ENCODE measurements around the gene SLIT3.

- TF ChIP-seq POLR2A (IDR thresholded peaks at IDR 0.05; ENCODE audit: low read depth, low read length) (no peak), MAX (IDR thresholded peaks at IDR 0.05; ENCODE audit: insufficient read depth, insufficient read length) (no peak), CTCF (IDR thresholded peaks at IDR 0.05; ENCODE audit: extremely low read depth in 1 of 2, insufficient read depth in 1 of 2, low read depth in 1 of 2, low read length in 2 of 2) (no peak), GATA2 (IDR thresholded peaks at IDR 0.05; ENCODE audit: insufficient read depth, insufficient read length, low read depth, low read length) (no peak), FOS (IDR thresholded peaks at IDR 0.05; ENCODE audit: borderline replicate concordance, insufficient read depth, low read length) (no peak), POLR2AphosphoS5 (IDR thresholded peaks at IDR 0.05; ENCODE audit: insufficient read depth, low read depth, low read length) (no peak)
Measured at GRCh38 chr5:169289520-169289919, 11.4 kb downstream of the SLIT3 start.
